Neuron (in vitro differentiated cells): ENCODE measurements around the gene ENKD1.

Source experiments
- H2AFZ ChIP-seq: one replicate; pipeline ENCODE4 v1.6.1; 2013; ENCODE audit warnings: low read depth, mild to moderate bottlenecking, inconsistent platforms, low read length, moderate library complexity
- H3K27me3 ChIP-seq: one replicate; pipeline ENCODE4 v1.6.1; 2013; ENCODE audit warnings: low read length; ENCODE audit not compliant: insufficient read depth
- H3K36me3 ChIP-seq: one replicate; pipeline ENCODE4 v1.6.1; 2013; ENCODE audit warnings: low read length; ENCODE audit not compliant: insufficient read depth
- H3K4me1 ChIP-seq: one replicate; pipeline ENCODE4 v1.6.1; 2013; ENCODE audit warnings: low read length; ENCODE audit not compliant: insufficient read depth
- H3K4me3 ChIP-seq: 2 replicates; pipeline ENCODE4 v1.5.1; 2013; ENCODE audit warnings: mild to moderate bottlenecking, low read length, moderate library complexity
- H3K9me3 ChIP-seq: one replicate; pipeline ENCODE4 v1.6.1; 2013; ENCODE audit warnings: low read length

ENKD1 gene

GRCh38 chr16:67656344-67657016, 10.1 kb downstream of the ENKD1 start:
- Histone ChIP-seq H3K27me3 (peaks cover 4% of the 10 kb centered on the region), H3K9me3 (no peaks in the 10 kb centered on the region), H2AFZ (no peak overlapping the region), H3K4me3 (no peak overlapping the region), H3K4me1 (peaks cover 26% of the 10 kb centered on the region), H3K36me3 (peaks cover 9% of the 10 kb centered on the region)

GRCh38 chr16:67655363-67655762, 11.2 kb downstream of the ENKD1 start:
- H3K4me3 ChIP-seq: no peak overlapping the region
- H3K36me3 ChIP-seq: peaks cover 9% of the 10 kb centered on the region
- H3K27me3 ChIP-seq: peaks cover 11% of the 10 kb centered on the region
- no peaks in the 10 kb centered on the region for H3K9me3 ChIP-seq
- H2AFZ ChIP-seq: no peak overlapping the region
- peaks cover 21% of the 10 kb centered on the region for H3K4me1 ChIP-seq

DNA sequence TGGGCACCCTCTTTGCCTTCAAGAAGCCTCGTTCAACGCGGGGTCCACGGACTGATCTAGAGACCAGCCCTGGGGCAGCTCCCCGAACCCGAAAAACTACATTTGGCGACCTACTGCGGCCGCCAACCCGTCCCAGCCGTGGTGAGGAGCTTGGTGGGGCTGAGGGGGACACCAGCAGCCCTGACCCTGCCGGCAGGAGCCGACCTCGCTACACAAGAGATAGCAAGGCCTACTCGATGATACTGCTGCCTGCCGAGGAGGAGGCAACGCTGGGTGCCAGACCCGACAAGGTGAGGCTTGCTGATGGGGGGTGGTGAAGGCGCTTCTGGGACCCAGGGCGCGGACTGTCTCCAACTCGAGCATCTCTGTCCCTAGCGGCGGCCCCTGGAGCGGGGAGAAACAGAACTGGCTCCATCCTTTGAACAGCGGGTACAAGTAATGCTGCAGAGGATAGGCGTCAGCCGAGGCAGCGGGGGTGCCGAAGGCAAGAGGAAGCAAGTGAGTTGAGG, 12.1 kb downstream of the ENKD1 start:
- Histone ChIP-seq H3K4me1 (peaks cover 20% of the 10 kb centered on the region), H3K4me3 (no peak overlapping the region)

DNA sequence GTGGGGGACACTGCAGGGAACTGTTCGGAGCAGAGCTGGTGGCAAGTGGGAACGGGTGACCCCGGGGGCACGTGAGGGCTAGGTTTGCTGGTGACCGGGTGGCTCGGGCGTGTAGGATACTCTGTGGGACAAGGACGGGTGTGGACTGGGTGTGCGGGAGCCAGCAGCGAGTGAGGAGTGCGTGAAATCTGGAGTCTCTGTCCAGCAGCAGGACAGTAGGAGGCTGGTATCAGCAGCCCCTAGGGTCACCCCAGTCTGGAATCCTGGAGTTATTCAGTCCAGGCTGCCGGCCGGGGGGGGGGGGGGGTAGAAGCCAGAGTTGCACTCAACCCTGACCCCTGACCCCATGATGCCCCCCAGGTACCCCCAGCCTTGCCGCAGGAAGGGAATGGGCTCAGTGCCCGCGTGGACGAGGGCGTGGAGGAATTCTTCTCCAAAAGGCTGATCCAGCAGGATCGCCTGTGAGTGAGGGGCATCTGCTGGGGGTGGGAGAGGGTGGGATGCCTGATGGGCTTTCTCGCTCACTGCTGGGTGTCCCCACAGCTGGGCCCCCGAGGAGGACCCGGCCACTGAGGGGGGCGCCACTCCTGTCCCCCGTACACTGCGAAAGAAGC, 12.7 kb downstream of the ENKD1 start:
- no peaks in the 10 kb centered on the region for H3K9me3 ChIP-seq
- peaks cover 19% of the 10 kb centered on the region for H3K27me3 ChIP-seq
- peak overlapping the region; percentile 57 for H3K4me3 ChIP-seq
- peaks cover 9% of the 10 kb centered on the region for H3K36me3 ChIP-seq
- no peak overlapping the region for H2AFZ ChIP-seq
- peaks cover 14% of the 10 kb centered on the region for H3K4me1 ChIP-seq

More for the DNA sequence above, 12.1 kb downstream of the ENKD1 start:
- Histone ChIP-seq H3K36me3 (peaks cover 9% of the 10 kb centered on the region), H2AFZ (no peak overlapping the region), H3K9me3 (no peaks in the 10 kb centered on the region), H3K27me3 (peaks cover 15% of the 10 kb centered on the region)

DNA sequence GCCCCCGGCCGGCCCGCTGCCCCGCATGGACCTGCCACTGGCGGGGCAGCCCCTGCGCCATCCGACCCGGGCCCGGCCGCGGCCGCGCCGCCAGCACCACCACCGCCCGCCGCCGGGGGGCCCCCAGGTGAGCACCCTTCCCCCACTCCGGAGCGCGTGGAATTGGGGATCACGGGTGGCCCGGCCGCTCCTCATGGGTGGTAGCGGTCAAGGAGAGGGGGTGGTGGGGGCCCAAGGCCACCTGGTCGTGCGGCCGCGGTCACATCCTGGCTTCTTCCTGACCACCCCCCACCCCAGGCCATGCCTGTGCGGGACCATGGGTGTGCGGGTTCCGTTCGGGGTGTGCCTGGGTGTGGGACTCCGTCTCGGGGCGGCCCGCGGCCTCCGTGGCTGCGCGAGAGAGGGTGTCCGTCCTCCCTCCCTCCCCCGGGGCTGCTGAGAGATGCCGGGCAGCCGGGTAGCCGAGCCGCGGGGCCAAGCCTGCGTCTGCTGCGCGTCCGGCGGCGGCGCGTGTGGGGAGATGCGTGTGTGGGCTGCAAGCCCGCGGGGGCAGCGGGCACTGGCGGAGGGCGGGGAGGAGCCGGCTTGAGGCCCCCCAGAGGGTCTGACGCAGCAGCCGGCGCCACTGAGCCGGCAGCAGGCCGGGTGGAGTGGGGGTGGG, 13.3 kb downstream of the ENKD1 start:
- Histone ChIP-seq H2AFZ (no peak overlapping the region), H3K36me3 (peaks cover 6% of the 10 kb centered on the region), H3K27me3 (peaks cover 20% of the 10 kb centered on the region), H3K4me3 (peak overlapping the region; percentile 57), H3K4me1 (peaks cover 13% of the 10 kb centered on the region), H3K9me3 (no peaks in the 10 kb centered on the region)

- H3K4me3 ChIP-seq: peak overlapping the region; percentile 57
- no peaks in the 10 kb centered on the region for H3K9me3 ChIP-seq
- peaks cover 5% of the 10 kb centered on the region for H3K36me3 ChIP-seq
- H3K4me1 ChIP-seq: peaks cover 13% of the 10 kb centered on the region
- peaks cover 20% of the 10 kb centered on the region for H3K27me3 ChIP-seq
- no peak overlapping the region for H2AFZ ChIP-seq
Measured at GRCh38 chr16:67652578-67653127, 13.9 kb downstream of the ENKD1 start.

DNA sequence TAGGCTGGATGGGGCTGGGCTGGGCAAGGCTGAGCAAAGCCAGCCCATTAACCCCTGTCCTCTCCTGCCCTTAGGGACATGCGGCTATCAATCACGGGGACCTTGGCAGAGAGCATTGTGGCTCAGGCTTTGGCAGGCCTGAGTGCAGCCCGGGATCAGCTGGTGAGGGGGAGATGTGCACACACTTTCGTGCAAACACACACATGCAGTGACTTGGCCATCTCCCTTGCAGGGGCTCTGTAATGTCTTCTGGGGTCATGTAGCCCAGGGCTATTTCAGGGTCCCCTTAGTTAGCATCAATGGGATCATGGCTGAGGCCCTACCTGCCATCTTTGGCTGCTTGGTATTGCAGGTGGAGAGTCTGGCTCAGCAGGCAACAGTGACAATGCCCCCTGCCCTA, 14.7 kb downstream of the ENKD1 start:
- Histone ChIP-seq H3K4me3 (no peak overlapping the region), H2AFZ (no peak overlapping the region), H3K27me3 (peaks cover 21% of the 10 kb centered on the region)

DNA sequence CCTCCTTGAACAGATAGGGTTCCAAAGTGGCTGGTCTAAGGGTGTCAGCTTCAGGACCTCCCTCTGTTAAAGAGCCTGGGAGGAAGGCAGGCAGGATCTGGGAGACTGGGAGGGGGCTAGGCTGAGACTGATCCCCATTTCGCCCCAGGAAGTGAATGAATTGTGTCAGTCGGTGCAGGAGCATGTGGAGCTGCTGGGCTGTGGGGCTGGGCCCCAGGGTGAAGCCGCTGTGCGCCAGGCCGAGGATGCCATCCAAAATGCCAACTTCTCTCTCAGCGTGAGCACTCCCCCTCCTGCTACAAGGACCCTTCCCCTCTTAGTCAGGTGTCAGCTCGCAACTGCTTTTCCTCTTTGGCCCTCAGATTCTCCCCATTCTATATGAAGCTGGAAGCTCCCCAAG, 15.5 kb downstream of the ENKD1 start:
- Histone ChIP-seq H2AFZ (no peak overlapping the region), H3K4me1 (peaks cover 13% of the 10 kb centered on the region), H3K9me3 (no peaks in the 10 kb centered on the region), H3K4me3 (no peak overlapping the region), H3K36me3 (no peaks in the 10 kb centered on the region), H3K27me3 (peaks cover 26% of the 10 kb centered on the region)

More for the DNA sequence above, 14.7 kb downstream of the ENKD1 start:
- Histone ChIP-seq H3K36me3 (peaks cover 3% of the 10 kb centered on the region), H3K9me3 (no peaks in the 10 kb centered on the region), H3K4me1 (peaks cover 13% of the 10 kb centered on the region)

DNA sequence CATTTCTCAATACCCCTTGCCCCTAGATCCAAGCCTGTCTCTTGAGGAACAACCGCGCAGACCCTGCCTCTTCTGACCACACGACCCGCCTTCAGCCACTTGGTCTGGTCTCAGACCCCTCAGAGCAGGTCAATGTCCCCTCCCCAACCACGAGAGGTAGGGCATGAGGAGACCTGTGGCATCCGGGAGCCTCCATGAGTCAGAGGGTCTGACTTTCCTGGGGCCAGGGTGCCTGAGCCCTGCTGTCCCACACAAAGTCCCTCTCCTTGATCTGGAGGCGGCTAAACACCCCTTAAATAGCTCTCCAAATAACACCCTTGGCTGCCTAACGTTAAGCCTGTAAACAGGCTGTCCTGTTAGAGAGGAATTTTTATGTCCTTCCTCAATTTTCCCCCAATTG, 16.5 kb downstream of the ENKD1 start:
- Histone ChIP-seq H3K4me3 (no peak overlapping the region), H2AFZ (no peak overlapping the region), H3K9me3 (no peaks in the 10 kb centered on the region), H3K4me1 (peaks cover 13% of the 10 kb centered on the region), H3K36me3 (no peaks in the 10 kb centered on the region), H3K27me3 (peaks cover 36% of the 10 kb centered on the region)

- no peak overlapping the region for H2AFZ ChIP-seq
- no peak overlapping the region for H3K4me3 ChIP-seq
- peaks cover 34% of the 10 kb centered on the region for H3K27me3 ChIP-seq
- peaks cover 13% of the 10 kb centered on the region for H3K4me1 ChIP-seq
- no peaks in the 10 kb centered on the region for H3K9me3 ChIP-seq
- H3K36me3 ChIP-seq: no peaks in the 10 kb centered on the region
Measured at GRCh38 chr16:67649494-67649931, 17.0 kb downstream of the ENKD1 start.

GRCh38 chr16:67648764-67649407, 17.7 kb downstream of the ENKD1 start:
- no peaks in the 10 kb centered on the region for H3K36me3 ChIP-seq
- H3K4me1 ChIP-seq: peaks cover 8% of the 10 kb centered on the region
- H3K9me3 ChIP-seq: no peaks in the 10 kb centered on the region
- peaks cover 38% of the 10 kb centered on the region for H3K27me3 ChIP-seq
- H3K4me3 ChIP-seq: no peak overlapping the region
- H2AFZ ChIP-seq: no peak overlapping the region

GRCh38 chr16:67648088-67648763, 18.3 kb downstream of the ENKD1 start:
- Histone ChIP-seq H3K36me3 (no peaks in the 10 kb centered on the region), H3K4me1 (peaks cover 2% of the 10 kb centered on the region), H3K9me3 (no peaks in the 10 kb centered on the region), H3K27me3 (peaks cover 38% of the 10 kb centered on the region), H2AFZ (no peak overlapping the region), H3K4me3 (no peak overlapping the region)
